GM18519 (cell line): ENCODE results near the gene ISOC1.

ENCODE experiments used
- ATAC-seq: cut with Tn5 transposase; IDR thresholded peaks from one replicate; pipeline ENCODE4 v1.9.1; 2021; ENCODE audit warnings: mild to moderate bottlenecking, moderate library complexity; ENCODE audit not compliant: unreplicated experiment, low FRiP score

ISOC1 gene

GRCh38 chr5:129124608-129125007, 30.1 kb downstream of the ISOC1 start:
- no peak for ATAC-seq

GRCh38 chr5:129125819-129126218, 31.3 kb downstream of the ISOC1 start:
- ATAC-seq = peak; percentile 59

DNA sequence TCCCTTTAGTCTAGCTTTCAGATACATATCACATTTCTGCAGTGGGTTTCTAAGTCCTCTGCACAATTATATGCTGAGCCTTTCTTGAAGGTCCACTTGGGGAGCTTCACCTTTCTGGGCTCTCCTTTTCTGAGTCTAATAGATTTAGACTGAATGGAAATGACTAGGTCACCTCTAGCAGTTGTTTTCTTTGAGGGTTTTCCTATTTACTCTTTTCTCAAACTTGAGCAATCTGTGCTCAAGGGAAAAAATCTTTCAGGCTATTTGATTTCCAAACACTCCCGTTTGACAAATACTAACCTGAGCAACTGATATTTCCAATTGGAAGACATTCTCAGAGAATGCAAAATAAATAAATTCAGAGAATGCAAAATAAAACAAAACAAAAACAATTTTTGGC, 39.0 kb downstream of the ISOC1 start:
- no peak for ATAC-seq

GRCh38 chr5:129135633-129136032, 41.1 kb downstream of the ISOC1 start:
- ATAC-seq = no peak

DNA sequence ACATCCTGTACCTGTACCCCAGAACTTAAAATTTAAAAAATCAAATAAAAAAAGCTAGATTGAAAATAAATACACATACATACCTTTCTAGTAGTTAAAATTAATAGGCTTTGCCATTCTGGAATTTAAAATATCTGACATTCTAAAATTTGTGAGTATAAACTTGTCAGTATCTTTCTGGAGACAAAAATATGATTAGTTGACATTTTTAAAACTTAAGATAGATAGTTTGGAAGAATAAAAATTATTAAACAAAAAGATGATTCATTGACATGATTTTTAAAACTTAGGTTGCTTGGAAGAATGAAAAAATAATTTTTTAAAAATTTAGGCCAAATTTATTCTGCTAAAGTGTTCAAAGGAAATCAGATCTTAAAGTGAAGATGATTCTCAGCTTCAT, 43.1 kb downstream of the ISOC1 start:
- no peak for ATAC-seq

DNA sequence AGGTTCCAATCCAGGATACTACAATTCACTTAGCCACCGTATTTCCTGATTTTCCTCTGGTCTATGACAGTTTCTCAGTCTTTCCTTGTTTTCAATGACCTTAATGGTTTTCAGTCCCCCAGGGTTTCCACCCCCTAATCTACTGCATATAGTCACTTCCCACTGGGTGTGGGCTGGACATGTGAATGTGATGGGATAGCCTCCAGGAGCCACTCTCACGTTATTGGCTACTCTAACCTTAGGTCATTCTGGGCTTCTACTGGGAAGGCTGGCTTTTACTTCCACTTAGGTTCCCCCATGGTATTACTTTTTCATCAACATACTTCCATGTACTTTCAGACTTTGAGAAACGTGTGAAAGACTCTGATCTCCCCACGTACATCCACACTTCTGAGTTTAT, 46.5 kb downstream of the ISOC1 start:
- ATAC-seq = no peak

- ATAC-seq = no peak
These were observed 47.1 kb downstream of the ISOC1 start for GRCh38 chr5:129141696-129142095.

DNA sequence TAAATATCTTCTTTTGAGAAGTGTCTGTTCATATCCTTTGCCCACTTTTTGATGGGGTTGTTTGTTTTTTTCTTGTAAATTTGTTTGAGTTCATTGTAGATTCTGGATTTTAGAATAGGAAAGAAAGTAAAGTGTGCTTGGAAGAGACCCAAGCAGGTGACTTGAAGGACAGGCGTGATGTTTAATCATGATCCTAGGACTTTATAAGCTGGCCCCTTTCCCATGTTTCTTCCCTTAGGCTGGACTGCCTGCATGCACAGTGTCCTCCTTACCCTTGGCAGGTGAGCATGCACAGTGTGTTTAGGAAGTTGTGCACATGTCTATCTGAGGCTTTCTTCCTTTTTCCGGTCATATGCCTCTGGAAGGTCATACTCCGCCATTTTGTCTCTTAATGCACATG, 61.3 kb downstream of the ISOC1 start:
- no peak for ATAC-seq

GRCh38 chr5:129161830-129162229, 67.3 kb downstream of the ISOC1 start:
- ATAC-seq = no peak
